AG04450 (cell line): ENCODE results near the gene CAMKK2. TPM values are rescaled to one million over a fixed set of nuclear protein-coding genes. Genes with fewer than 3 reads are reported as not detected.
"Not testable (repeated sequence)": the region's sequence is repeated elsewhere in the genome, so short reads cannot be mapped to it uniquely, and the experiment has no call there.

Source experiments
- CTCF ChIA-PET: fragments of 300-600, 350-600 bp; formaldehyde crosslinking; extraction: SDS; loops from one replicate; lab custom pipeline; 2022; ENCODE audit warnings: antibody characterized with exemption, inconsistent platforms; lab: Charles Lee
- POLR2A ChIA-PET: fragments of 350-600 bp; formaldehyde crosslinking; extraction: SDS; loops from one replicate; lab custom pipeline; 2021; ENCODE audit warnings: antibody characterized with exemption, inconsistent platforms; lab: Yijun Ruan, JAX
- DNase-seq: peaks from one replicate; pipeline ENCODE4 v3.0.0-alpha.2; 2011; ENCODE audit warnings: low read depth, low spot score
- H3K27ac ChIP-seq: one replicate; pipeline ENCODE4 v1.5.1; 2012; ENCODE audit warnings: low read depth, low read length, control low read depth
- H3K27me3 ChIP-seq: one replicate; pipeline ENCODE4 v1.6.0; 2012; ENCODE audit warnings: low read length; ENCODE audit not compliant: control insufficient read depth, insufficient read depth
- H3K4me3 ChIP-seq: 2 replicates; pipeline ENCODE4 v1.5.1; 2011; ENCODE audit warnings: mild to moderate bottlenecking, low read depth, low read length, control low read depth
- H3K9me3 ChIP-seq: 2 replicates; pipeline ENCODE4 v1.5.1; 2012; ENCODE audit warnings: low read length; ENCODE audit not compliant: control insufficient read depth, insufficient read depth
- polyA plus RNA-seq: library from polyadenylated mRNA; depleted of rRNA; stranded (reverse); fragments of >200 nt; gene quantifications from 2 replicates; pipeline ENCODE4 v1.2.3, GENCODE V29; 2011
- TF ChIP-seq, protein P1 (sequence below): IDR thresholded peaks from 2 replicates; pipeline ENCODE4 v1.5.1; 2011; ENCODE audit warnings: low read depth, low read length, control low read depth, inconsistent platforms

Gene CAMKK2
- polyA plus RNA-seq, 1 experiment = 23.1 TPM

DNA sequence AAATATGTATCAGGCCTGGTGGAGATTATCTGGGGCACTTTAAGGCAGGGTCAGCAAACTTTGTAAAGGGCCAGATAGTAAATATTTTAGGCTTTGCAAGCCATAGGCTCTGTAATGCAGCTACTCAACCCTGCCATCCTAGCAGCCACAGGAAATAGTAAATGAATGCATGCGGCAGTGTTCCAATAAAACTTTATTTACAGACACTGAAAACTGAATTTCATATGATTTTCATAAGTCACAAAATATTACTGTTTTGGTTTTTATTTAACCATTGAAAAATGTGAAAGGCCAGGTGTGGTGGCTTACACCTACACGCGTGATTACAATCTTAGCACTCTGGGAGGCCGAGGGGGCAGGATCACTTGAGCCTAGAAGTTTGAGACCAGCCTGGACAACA is 3.2 kb upstream of the CAMKK2 start:
- H3K9me3 ChIP-seq = no peaks in the 10 kb centered on the region; the same call in 1 of the 2 replicates
- DNase-seq = no peak
- no peak overlapping the region for H3K27ac ChIP-seq
- TF ChIP-seq, protein P1, sequence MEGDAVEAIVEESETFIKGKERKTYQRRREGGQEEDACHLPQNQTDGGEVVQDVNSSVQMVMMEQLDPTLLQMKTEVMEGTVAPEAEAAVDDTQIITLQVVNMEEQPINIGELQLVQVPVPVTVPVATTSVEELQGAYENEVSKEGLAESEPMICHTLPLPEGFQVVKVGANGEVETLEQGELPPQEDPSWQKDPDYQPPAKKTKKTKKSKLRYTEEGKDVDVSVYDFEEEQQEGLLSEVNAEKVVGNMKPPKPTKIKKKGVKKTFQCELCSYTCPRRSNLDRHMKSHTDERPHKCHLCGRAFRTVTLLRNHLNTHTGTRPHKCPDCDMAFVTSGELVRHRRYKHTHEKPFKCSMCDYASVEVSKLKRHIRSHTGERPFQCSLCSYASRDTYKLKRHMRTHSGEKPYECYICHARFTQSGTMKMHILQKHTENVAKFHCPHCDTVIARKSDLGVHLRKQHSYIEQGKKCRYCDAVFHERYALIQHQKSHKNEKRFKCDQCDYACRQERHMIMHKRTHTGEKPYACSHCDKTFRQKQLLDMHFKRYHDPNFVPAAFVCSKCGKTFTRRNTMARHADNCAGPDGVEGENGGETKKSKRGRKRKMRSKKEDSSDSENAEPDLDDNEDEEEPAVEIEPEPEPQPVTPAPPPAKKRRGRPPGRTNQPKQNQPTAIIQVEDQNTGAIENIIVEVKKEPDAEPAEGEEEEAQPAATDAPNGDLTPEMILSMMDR = no peak
- ChIA-PET CTCF (no interaction called here), POLR2A (no interaction called here)
- no peak overlapping the region for H3K4me3 ChIP-seq
- no peaks in the 10 kb centered on the region for H3K27me3 ChIP-seq

DNA sequence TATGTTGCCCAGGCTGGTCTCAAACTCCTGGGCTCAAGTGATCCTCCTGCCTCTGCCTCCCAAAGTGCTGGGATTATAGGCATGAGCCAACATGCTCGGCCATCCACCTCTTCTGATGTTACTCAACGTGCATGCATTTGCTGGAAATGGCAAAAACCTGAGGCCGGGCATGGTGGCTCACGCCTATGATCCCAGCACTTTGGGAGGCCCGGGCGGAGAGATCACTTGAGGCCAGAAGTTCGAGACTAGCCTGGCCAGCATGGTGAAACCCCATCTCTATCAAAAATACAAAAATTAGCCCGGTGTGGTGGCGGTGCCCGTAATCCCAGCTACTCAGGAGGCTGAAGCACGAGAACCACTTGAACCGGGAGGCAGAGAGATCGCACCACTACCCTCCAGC is 1.9 kb upstream of the CAMKK2 start:
- H3K4me3 ChIP-seq, H3K9me3 ChIP-seq, DNase-seq, H3K27ac ChIP-seq, POLR2A ChIA-PET, H3K27me3 ChIP-seq, CTCF ChIA-PET: not testable (repeated sequence)

DNA sequence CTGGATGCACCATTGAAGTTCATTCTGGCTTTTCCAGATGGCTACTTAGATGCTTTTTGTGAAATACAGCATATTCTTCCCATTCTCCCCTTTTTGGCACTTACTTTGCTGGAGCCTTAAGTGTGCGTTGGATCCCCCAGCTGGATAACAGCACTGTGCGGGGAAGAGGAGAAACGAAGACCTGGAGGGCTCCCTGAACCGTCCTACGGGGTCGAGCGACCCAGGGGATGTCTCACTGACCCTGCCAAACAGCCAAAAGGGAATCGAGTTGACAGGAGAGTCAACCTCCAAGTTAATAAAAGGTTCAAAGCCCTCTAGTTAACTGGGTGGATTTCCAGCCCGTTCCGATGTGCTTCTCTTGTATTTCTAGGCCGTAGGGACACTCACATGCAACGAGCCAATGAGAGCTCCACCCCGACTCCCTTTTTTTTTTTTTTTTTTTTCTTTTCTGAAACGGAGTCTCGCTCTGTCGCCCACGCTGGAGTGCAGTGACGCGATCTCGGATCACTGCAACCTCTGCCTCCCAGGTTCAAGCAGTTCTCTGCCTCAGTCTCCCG is 1.0 kb upstream of the CAMKK2 start:
- TF ChIP-seq, protein P1 = no peak
- Histone ChIP-seq H3K4me3 (peak overlapping the region; percentile 75), H3K27ac (peak overlapping the region; percentile 11), H3K9me3 (no peaks in the 10 kb centered on the region; the same call in 1 of the 2 replicates), H3K27me3 (no peaks in the 10 kb centered on the region)
- POLR2A ChIA-PET = interaction anchor here (0.6 kb wide), 1 partner anchor 33 kb away, joined by 3 read pairs; no protein-coding TSS in a partner anchor
- CTCF ChIA-PET = interaction anchor here (0.6 to 1.5 kb wide), 6 partner anchors 13 to 916 kb away, joined by 3 to 5 read pairs (median 3); no protein-coding TSS in a partner anchor
- DNase-seq = no peak

DNA sequence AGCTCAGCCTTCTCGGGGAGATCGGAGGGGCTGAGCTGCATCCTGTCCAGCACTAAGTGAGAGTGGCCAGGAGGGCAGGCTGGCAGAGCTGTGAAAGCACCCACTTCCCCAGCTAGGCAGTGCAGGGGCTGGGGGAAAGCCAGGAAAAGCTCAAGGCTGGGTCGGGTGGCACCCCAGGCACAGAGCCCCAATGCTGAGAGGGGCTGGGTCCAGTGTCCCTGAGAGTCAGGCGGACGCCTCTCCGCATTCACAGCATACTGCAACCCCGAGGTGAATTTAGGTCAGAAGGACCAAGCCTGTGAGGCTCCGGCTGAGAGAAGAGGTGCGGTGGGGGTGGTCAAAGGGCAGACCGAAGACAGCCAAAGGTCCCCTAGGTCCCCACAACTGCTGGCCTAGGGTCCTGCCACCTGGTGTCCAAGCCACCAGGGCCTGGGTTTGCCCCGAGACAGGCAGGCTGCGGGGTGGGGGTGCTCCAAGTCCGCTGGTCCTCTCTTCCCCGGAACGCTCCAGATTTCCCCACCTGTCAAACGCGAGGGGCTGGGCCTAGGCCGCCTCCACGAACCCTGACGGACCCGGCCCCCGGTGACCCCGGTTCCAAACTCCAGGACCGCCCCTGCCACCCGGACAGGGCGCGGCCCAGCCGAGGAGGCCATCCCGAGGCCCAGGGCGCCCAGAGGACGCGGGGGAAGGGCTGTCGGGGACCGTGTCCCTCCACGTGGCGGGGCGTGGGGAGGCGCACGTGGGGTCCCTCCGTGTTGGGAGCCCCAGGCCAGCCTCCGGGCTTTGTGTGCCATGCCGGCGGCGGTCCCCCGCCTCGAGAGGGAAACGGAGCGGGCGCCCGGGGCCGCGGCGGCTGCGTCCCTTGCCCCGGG is 527 bp downstream of the CAMKK2 start:
- ChIA-PET CTCF (interaction anchor here (0.6 kb wide), 1 partner anchor 375 kb away, joined by 3 read pairs; no protein-coding TSS in a partner anchor), POLR2A (interaction anchor here (1.0 kb wide), 1 partner anchor 11 kb away, joined by 3 read pairs; no protein-coding TSS in a partner anchor)
- Histone ChIP-seq H3K27me3 (no peaks in the 10 kb centered on the region), H3K4me3 (peak overlapping the region; percentile 84), H3K27ac (no peak overlapping the region), H3K9me3 (no peaks in the 10 kb centered on the region; the same call in 1 of the 2 replicates)
- DNase-seq = no peak
- TF ChIP-seq, protein P1 = no peak

DNA sequence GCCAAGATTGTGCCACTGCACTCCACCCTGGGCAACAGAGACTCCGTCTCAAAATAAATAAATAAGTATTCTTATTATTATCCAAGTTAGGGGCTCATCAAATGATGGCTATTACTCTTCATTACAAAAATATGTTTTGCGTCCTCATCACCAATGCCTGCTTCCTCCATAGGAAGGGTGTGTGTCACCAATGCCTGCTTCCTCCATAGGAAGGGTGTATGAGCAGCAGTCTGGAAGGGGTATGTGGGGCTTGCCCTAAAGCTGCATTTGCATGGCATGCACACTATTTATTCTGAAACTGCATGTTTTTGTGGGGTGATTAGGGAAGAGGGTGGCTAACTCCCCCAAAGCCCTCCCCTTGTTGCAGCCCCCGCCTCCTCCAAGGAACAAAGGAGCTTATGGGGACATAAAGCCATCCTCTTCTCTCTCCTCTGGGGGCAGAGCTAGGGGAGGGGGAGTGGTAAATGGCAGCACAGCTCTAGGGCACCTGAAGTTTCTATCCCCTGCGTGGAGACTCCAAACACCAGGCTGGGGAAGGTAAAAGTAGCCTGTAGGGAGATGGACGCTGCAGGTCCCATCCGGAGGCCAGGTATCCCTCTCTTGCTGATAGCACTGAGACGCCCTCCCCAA is 1.3 kb downstream of the CAMKK2 start:
- no peaks in the 10 kb centered on the region; the same call in 1 of the 2 replicates for H3K9me3 ChIP-seq
- TF ChIP-seq, protein P1 = no peak
- ChIA-PET POLR2A (interaction anchor here (1.0 kb wide), 1 partner anchor 10 kb away, joined by 3 read pairs; no protein-coding TSS in a partner anchor), CTCF (interaction anchor here (0.6 kb wide), 1 partner anchor 376 kb away, joined by 3 read pairs; no protein-coding TSS in a partner anchor)
- H3K27ac ChIP-seq = no peak overlapping the region
- H3K4me3 ChIP-seq = peak overlapping the region; percentile 84
- DNase-seq = no peak
- no peaks in the 10 kb centered on the region for H3K27me3 ChIP-seq
